Prostate gland (tissue), 2 donors: Measurements from ENCODE around the gene GSDME.

Experiments
- POLR2A ChIP-seq: fragments of 450-650 bp; IDR thresholded peaks from one replicate; pipeline ENCODE4 v1.6.1; 2016; ENCODE audit warnings: antibody characterized with exemption, mild to moderate bottlenecking
- POLR2AphosphoS5 ChIP-seq: sonication (generic); formaldehyde crosslinking; IDR thresholded peaks from one replicate; pipeline ENCODE4 v1.6.1; 2017; ENCODE audit warnings: antibody characterized with exemption
- TF ChIP-seq, protein P1 (sequence below), 4 experiments: fragments of 200-600 bp in 2 of 4; fragments of 450-650 bp in 2 of 4; sonication (generic) in 2 of 4; IDR thresholded peaks; 1 replicate in 3 of 4; 2 replicates in 1 of 4; pipeline ENCODE4 v1.5.1; 2016 to 2019; ENCODE audit warnings: antibody characterized with exemption in 4 of 4, mild to moderate bottlenecking in 2 of 4, moderate library complexity in 2 of 4

DNA sequence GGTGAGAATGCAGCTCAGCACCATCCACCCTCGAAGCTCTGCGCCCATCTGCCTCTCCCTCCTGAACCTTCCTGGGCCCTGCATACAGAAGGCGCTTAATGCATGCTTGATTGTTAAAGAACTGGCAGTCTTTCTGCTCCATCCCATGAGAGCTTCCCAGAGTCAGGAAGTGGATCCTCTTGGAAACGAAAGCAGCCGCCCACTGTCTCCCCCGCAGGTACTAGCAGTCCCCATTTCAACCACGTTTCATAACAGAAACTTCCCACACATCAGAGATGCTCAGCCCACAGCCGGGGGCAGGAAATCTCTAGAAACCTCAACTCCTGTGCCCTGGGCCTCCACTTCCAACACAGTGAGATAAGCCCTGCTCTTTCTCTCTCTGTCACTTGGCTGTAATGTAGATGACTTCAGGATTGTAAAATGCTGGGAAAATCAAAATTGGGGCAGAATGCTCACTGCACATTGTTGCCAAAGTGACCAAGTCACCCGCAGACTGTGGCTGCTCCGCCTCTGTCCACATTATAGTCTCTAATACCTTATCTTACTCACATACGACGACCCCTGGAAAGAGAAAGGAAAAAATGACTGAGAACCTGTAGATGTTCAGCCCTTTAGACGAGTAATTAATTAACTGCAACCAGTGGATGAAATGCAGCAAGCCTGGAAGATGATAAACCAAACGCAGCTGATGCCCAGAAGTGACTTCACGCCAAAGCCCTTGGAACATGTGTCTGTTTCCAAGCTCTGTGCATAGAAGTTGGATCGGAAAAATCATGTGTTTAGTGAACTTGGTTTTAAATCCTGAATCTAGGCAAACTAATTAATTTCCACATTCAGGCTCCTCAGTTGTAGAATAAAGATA lies 28.5 kb downstream of the GSDME start:
- TF ChIP-seq, protein P1, sequence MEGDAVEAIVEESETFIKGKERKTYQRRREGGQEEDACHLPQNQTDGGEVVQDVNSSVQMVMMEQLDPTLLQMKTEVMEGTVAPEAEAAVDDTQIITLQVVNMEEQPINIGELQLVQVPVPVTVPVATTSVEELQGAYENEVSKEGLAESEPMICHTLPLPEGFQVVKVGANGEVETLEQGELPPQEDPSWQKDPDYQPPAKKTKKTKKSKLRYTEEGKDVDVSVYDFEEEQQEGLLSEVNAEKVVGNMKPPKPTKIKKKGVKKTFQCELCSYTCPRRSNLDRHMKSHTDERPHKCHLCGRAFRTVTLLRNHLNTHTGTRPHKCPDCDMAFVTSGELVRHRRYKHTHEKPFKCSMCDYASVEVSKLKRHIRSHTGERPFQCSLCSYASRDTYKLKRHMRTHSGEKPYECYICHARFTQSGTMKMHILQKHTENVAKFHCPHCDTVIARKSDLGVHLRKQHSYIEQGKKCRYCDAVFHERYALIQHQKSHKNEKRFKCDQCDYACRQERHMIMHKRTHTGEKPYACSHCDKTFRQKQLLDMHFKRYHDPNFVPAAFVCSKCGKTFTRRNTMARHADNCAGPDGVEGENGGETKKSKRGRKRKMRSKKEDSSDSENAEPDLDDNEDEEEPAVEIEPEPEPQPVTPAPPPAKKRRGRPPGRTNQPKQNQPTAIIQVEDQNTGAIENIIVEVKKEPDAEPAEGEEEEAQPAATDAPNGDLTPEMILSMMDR (IDR thresholded peaks at IDR 0.05), result no peak
- TF ChIP-seq POLR2A, result no peak
- TF ChIP-seq POLR2AphosphoS5, result no peak
